ENCODE results near the gene CACNA2D3.

Gene CACNA2D3

GRCh38 chr3:54131026-54131605, 8.8 kb downstream of the CACNA2D3 start:
- DNase-seq, result no peak

DNA sequence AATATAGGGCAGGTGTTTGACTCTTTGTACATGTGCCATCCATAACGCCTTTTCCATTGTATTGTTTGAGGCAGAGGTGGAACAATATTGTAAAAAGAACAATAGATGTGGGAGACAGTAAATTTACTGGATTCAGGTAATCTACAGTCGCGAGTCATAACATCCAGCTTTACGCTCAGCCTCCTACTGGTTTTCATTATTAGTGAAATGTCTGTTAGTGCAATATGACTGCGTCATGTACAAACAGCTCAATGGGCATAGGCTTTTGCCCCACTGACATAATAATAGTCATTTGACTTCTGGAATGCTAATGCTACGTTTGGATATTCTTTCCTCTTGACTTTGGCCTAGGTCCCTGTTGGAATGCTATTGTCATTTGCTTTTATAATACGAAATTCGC, 9.5 kb downstream of the CACNA2D3 start:
- DNase-seq, result no peak

DNA sequence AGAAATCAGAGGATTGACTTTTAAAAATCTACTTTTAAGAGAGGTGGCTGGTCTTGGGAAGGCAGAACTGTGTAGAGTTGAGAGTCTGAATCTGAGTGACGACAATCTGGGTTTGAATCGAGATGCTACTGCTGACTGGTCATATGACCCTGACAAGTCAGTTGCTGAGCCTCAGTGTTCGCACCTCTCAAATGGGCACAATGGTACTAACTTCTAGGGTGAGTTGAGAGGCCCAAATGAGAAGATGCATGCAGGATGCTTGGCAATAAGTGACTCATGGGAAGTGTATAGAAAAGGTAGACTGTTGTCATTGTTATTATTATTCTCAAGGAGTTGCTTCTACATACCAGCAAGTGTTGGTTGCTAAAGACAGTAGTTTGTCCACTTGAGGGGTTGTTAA, 10.3 kb downstream of the CACNA2D3 start:
- DNase-seq, result no peak

DNA sequence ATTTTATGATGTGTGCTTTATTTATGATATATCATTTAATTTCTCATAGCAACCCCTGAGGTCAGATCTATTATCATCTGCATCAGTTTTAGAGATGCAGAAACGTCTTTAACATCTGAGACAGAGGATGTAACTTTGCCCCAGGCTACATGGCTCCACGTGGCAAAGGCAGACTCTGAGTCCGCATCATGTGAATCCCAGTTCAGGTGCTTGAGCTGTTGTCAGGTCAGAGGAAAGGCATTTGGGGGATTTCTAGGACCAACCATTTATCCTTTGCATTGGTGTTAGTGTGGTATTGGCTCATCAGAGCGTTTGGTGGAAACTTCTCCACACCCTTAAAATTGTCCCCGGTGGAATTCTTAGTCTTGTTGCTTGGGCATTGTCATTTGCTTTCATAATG, 10.8 kb downstream of the CACNA2D3 start:
- DNase-seq, result no peak

DNA sequence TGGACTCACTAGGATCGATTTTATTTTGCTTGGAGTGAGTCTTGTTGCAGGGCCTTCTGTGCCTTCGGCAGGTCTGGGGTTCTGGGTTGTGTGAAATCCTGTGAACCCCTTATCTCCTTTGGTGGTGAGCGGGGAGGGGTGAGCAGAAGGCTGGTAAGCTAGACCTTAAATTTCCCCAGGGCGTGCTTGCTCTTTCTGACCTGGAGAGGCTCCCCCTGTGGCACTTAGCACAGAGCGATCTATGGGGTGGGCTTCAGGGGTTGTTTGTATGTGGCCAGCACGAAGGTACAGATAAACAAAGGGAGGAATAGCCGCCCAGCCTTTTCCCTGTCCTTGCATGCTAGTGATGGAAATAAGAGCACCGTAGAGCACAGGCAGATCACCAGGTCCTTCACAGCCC, 11.8 kb downstream of the CACNA2D3 start:
- DNase-seq, result no peak

GRCh38 chr3:54134713-54135112, 12.4 kb downstream of the CACNA2D3 start:
- DNase-seq, result no peak

DNA sequence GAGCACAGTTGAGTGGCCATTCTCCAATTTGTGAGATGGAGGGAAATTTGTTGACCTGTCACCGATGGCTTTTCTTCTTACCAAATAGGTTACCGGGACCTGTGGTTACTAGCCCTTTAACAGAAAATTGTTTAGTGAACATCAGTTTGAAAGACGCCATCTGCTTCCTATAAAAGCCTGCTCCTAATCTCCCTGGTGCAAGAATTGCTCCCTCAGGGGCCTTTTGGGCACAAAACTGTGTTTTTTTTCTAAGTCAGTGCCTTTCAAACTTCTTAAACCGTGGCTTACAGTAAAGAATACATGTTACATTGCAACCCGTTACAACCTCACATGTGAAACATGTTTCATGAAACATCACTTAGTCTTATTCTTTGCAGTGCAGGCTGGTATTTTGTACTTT, 15.0 kb downstream of the CACNA2D3 start:
- DNase-seq, result no peak

DNA sequence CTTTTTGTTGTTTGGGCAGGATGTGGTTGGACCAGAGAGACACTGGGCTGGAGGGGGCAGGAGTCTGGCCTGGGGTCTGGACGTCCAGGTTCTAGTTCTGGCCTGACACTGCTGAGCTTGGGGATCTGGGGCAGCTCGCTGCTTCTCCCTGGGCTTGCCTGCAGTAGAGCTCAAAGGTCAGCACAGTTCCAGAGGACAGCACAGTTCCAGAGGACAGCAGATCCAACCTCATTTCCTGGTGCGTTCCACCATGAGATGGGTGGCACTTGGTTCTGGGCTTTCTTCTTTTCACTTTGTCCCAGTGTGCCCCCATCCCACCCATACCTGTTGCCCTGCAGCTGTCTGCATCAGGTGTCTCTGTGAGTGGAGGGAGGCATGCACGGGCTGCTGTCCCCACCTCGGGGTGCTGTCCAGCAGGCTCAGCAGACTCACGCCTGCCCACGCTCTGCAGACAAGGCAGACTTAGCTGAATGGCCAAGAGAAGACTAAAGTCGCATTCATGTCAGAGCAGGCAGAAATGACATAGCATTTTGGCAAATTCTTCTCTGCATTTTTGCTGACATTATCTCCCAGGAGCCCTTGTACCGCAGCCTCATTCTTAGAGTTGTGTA, 16.7 kb downstream of the CACNA2D3 start:
- DNase-seq, result no peak

DNA sequence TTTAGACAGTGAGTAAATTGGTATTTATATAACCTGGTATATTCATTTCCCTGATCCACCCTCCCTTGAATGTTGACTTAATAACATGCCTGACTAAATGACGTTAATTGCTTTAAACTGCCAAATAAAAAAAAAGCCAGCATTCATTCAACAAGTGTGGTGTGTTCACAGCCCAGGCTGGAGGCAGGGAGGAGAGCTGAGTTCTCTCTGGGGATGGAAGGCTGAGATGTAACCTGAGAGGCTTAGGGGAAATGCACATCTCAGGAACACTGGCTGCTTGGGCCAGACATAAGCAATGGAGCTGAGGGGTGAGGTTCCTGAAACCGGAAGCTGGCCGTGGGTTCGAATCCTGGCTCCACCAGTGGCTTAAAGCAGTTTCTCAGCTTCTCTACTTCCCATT, 17.3 kb downstream of the CACNA2D3 start:
- DNase-seq, result no peak

DNA sequence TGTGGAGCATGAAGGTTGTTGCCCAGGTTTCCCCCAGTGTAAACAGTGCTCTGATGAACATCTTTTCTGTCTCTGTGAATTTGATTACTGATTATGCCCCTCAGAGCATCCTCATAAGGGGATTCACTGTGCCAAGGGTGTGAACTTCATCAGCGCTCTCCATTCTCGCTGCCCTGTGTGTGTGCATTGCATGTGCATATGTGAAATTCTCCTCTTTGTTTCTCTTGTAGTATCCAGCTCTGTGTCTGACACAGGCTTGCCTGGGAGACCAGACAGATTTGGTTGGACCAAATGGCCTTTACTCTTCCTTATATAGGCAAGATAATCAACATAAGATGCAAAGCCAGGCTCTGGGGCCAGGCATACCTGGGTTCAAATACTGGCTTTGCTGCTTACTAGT, 21.9 kb downstream of the CACNA2D3 start:
- no peak for DNase-seq

- no peak for DNase-seq
Observed at GRCh38 chr3:54146506-54147239, 24.3 kb downstream of the CACNA2D3 start.

DNA sequence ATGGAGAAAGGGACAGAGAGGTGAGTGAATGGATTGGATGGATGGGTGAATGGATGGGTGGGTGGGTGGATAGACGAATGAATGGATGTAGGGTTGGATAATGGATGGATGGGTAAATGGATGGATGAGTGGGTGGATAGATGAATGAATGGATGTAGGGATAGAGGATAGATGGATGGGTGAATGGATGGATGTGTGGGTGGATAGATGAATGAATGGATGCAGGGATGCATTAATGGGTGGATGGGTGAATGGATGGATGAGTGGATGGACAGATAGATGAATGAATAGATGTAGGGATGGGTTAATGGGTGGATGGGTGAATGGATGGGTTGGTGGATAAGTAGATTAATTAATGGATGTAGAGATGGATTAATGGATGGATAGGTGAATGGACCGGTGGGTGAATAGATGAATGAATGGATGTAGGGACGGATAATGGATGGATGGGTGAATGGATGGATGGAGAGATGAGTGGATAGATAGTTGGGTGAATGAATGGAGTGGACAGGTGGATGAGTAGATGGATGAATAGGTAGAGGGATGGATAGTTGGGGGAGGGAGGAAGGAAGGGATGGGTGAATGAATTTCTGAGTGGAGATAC, 28.6 kb downstream of the CACNA2D3 start:
- no peak for DNase-seq

- no peak for DNase-seq
Observed at GRCh38 chr3:54153477-54153876, 31.1 kb downstream of the CACNA2D3 start.

- DNase-seq, result no peak
Observed at GRCh38 chr3:54157860-54158259, 35.5 kb downstream of the CACNA2D3 start.

GRCh38 chr3:54159917-54160316, 37.6 kb downstream of the CACNA2D3 start:
- no peak for DNase-seq

DNA sequence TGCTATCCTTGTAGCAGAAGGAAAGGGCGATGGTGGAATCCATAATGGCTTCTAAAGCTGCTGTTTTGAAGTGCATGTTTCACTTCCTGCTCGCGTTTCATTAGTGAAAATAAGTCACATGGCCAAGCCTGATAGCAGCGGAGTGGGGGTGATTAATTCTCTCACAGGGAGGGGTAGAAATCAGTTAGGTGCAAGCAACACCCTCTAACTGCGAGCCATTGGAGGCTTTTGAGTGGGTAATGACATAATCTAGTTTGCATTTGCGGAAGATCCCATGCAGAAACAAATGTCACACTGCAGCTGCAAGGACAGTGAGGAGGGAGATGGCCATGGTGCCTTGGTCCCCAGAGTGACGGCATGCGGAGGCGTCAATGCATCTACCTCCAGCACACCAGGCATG, 41.1 kb downstream of the CACNA2D3 start:
- no peak for DNase-seq

GRCh38 chr3:54164192-54164975, 42.0 kb downstream of the CACNA2D3 start:
- DNase-seq, result no peak

GRCh38 chr3:54165865-54166264, 43.5 kb downstream of the CACNA2D3 start:
- no peak for DNase-seq

GRCh38 chr3:54167999-54168398, 45.6 kb downstream of the CACNA2D3 start:
- no peak for DNase-seq

DNA sequence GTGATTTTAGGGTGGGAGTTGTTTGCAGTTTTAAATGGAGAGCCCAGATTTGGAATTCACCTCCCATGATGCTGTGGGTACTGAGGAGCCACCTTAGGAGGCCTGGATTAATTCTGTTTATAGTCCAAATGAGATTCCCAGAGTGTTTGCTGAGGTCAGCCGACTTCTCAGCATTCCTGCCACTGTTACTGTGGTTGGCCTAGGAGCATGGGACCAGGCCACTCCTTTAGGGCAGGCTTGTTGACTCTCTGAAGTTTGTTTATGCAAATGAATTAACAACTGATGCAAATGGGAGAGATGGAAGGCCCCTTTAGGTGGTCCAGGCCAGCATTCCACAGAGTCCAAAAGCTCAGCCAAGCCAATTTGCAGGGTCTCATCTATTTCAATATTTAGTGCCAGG, 46.1 kb downstream of the CACNA2D3 start:
- no peak for DNase-seq

DNA sequence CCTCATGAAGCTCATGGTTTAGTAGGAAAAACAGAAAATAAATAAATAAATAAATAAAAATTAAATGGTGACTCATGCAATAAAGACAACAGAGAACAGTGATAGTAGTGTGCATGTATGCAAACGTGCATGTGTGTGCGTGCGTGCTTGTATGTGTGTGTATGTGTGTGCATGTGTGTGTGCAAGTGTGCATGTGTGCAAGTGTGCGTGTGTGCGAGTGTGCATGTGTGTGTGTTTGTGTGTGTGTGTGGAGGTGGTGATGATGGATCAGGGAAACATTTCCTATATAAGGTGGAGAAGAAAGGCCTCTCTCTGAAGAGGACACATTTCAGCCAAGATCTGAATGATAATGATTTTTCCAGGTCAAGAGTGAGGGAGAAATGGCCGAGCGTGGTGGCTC, 47.2 kb downstream of the CACNA2D3 start:
- DNase-seq, result no peak

DNA sequence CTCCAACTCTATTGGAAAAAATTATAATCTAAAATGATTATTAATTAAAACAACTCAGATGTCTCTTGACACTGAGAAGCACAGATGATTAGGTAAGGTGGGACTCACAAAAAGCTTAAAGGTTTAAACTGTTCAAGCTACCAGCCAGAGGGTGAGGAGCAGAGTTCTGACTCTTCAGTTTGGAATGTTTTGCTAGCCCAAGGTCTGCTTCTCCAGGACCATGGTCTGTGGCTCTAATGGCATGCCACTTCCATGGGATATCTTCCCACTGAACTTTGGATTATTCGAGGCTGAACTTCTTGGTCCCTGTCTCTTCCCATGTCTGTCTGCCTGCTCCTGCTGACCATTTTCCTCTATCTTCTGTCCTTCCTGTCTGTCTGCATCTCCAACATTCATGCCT, 49.2 kb downstream of the CACNA2D3 start:
- DNase-seq, result no peak

- no peak for DNase-seq
Observed at GRCh38 chr3:54171951-54172350, 49.6 kb downstream of the CACNA2D3 start.
